HEK293 (cell line): Measurements from ENCODE around the gene PITRM1.

ENCODE experiments used
- MZF1 ChIP-seq: fragments of 450-650 bp; formaldehyde crosslinking; IDR thresholded peaks from 2 replicates; pipeline ENCODE4 v1.5.1; 2017; ENCODE audit warnings: missing biosample characterization, missing genetic modification characterization, borderline replicate concordance
- WT1 ChIP-seq: fragments of 450-650 bp; formaldehyde crosslinking; IDR thresholded peaks from 2 replicates; pipeline ENCODE4 v1.5.1; 2016; ENCODE audit warnings: missing biosample characterization, missing genetic modification characterization
- YY1 ChIP-seq: fragments of 450-650 bp; formaldehyde crosslinking; IDR thresholded peaks from 2 replicates; pipeline ENCODE4 v1.5.1; 2018; ENCODE audit warnings: missing biosample characterization, missing genetic modification characterization
- ZNF132 ChIP-seq: fragments of 450-650 bp; formaldehyde crosslinking; IDR thresholded peaks from 2 replicates; pipeline ENCODE4 v1.5.1; 2017; ENCODE audit warnings: missing biosample characterization, missing genetic modification characterization, borderline replicate concordance
- ZNF138 ChIP-seq: fragments of 450-650 bp; formaldehyde crosslinking; IDR thresholded peaks from 2 replicates; pipeline ENCODE4 v1.5.1; 2016; ENCODE audit warnings: missing biosample characterization, missing genetic modification characterization, borderline replicate concordance
- ZNF266 ChIP-seq: fragments of 450-650 bp; formaldehyde crosslinking; IDR thresholded peaks from 2 replicates; pipeline ENCODE4 v1.5.1; 2016; ENCODE audit warnings: missing biosample characterization, missing genetic modification characterization, low read depth
- ZNF350 ChIP-seq: fragments of 450-650 bp; formaldehyde crosslinking; IDR thresholded peaks from 2 replicates; pipeline ENCODE4 v1.5.0; 2017; ENCODE audit warnings: missing biosample characterization, mild to moderate bottlenecking, missing genetic modification characterization
- ZNF837 ChIP-seq: fragments of 450-650 bp; formaldehyde crosslinking; IDR thresholded peaks from 2 replicates; pipeline ENCODE4 v1.5.1; 2016; ENCODE audit warnings: missing biosample characterization, missing genetic modification characterization
- TF ChIP-seq, protein P1 (sequence below): fragments of 450-650 bp; formaldehyde crosslinking; IDR thresholded peaks from 2 replicates; pipeline ENCODE4 v1.5.1; 2016; ENCODE audit warnings: missing biosample characterization, missing genetic modification characterization

DNA sequence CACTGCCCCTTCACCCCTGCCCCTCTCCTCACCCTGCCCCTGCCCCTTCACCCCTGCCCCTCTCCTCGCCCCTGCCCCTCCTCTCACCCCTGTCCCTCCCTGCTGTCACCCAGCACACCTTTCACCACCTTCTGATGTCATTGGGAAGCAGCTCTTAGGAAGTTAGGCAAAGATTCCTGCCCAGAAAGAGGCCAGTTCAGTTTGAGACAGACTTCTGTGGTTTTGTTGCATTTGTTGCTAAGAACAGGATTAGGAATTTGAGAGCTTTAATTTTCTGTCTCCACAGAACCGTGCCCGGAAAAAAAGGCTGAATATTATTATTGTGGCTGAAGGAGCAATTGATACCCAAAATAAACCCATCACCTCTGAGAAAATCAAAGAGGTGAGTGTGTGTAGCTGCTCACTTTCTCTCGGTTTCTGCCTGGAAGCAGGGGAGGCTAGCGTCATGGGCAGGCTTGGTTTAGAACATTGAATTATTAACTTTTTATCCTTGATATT, 65.6 kb downstream of the PITRM1 start:
- TF ChIP-seq, protein P1, sequence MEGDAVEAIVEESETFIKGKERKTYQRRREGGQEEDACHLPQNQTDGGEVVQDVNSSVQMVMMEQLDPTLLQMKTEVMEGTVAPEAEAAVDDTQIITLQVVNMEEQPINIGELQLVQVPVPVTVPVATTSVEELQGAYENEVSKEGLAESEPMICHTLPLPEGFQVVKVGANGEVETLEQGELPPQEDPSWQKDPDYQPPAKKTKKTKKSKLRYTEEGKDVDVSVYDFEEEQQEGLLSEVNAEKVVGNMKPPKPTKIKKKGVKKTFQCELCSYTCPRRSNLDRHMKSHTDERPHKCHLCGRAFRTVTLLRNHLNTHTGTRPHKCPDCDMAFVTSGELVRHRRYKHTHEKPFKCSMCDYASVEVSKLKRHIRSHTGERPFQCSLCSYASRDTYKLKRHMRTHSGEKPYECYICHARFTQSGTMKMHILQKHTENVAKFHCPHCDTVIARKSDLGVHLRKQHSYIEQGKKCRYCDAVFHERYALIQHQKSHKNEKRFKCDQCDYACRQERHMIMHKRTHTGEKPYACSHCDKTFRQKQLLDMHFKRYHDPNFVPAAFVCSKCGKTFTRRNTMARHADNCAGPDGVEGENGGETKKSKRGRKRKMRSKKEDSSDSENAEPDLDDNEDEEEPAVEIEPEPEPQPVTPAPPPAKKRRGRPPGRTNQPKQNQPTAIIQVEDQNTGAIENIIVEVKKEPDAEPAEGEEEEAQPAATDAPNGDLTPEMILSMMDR (tag by site-specific recombination): no peak
- TF ChIP-seq ZNF266 (tag by site-specific recombination): no peak
- TF ChIP-seq WT1 (tag by site-specific recombination): no peak
- TF ChIP-seq ZNF837 (tag by site-specific recombination): no peak
- TF ChIP-seq ZNF350 (tag by site-specific recombination): no peak
- no peak for TF ChIP-seq ZNF138 (tag by site-specific recombination)
- no peak for TF ChIP-seq YY1 (tag by site-specific recombination)
- TF ChIP-seq MZF1: no peak
- TF ChIP-seq ZNF132: no peak
